A549 (cell line): ENCODE results near the gene TBC1D8. TPM values are rescaled to one million over a fixed set of nuclear protein-coding genes. Genes with fewer than 3 reads are reported as not detected.
A peak's percentile ranks its signal among the peaks of the same experiment; 100 is the strongest.

Experiments
- ATAC-seq, 2 experiments: fragments of 200-7000 bp in 1 of 2; fragments of >200 bp in 1 of 2; cut with Nextera tagmentation in 1 of 2; cut with Tn5 transposase in 1 of 2; 3 replicates each; pipeline versions ENCODE4 v1.8.0 to v1.9.1; 2018 to 2020; ENCODE audit warnings: mild to moderate bottlenecking in 1 of 2, moderate library complexity in 1 of 2
- CTCF ChIA-PET: fragments of 300-600 bp; sonication (Branson Sonifier 250); formaldehyde crosslinking; extraction: SDS; loops from one replicate; lab custom pipeline; 2021; ENCODE audit warnings: antibody characterized with exemption, inconsistent platforms; lab: Yijun Ruan, JAX
- POLR2A ChIA-PET: fragments of 350-600 bp; formaldehyde crosslinking; extraction: SDS; loops from one replicate; lab custom pipeline; 2021; ENCODE audit warnings: antibody characterized with exemption, inconsistent platforms; lab: Yijun Ruan, JAX
- DNase-seq, 2 experiments: peaks; one replicate each; pipeline versions ENCODE4 v3.0.0 to v3.0.0-alpha.2; 2011 to 2016; ENCODE audit warnings: low read depth in 1 of 2, low spot score in 1 of 2
- FAIRE-seq: peaks from 2 replicates; lab custom pipeline; 2011; peaks lifted over from hg19 to GRCh38; lab: Jason Lieb, UNC
- H3K27ac ChIP-seq, 2 experiments: fragments of >200 bp; sonication (Bioruptor Twin); formaldehyde crosslinking; 3 replicates each; pipeline ENCODE4 v1.5.1; 2016 to 2017
- H3K4me1 ChIP-seq: fragments of >200 bp; sonication (Bioruptor Twin); formaldehyde crosslinking; 3 replicates; pipeline ENCODE4 v1.6.1; 2016
- H3K4me2 ChIP-seq: fragments of >200 bp; sonication (Bioruptor Twin); formaldehyde crosslinking; 3 replicates; pipeline ENCODE4 v1.6.1; 2016
- H3K4me3 ChIP-seq: fragments of >200 bp; sonication (Bioruptor Twin); formaldehyde crosslinking; 3 replicates; pipeline ENCODE4 v1.5.1; 2016
- H3K9me3 ChIP-seq: fragments of >200 bp; sonication (Bioruptor Twin); formaldehyde crosslinking; 3 replicates; pipeline ENCODE4 v1.6.1; 2016
- BHLHE40 ChIP-seq: IDR thresholded peaks from 2 replicates; pipeline ENCODE4 v1.6.1; 2012; ENCODE audit warnings: low read depth, low read length, inconsistent platforms
- CBX8 ChIP-seq: fragments of 200-600 bp; sonication (generic); IDR thresholded peaks from 2 replicates; pipeline ENCODE4 v1.6.1; 2016
- EHF ChIP-seq: fragments of 250-450 bp; sonication (Bioruptor Pico); IDR thresholded peaks from 2 replicates; pipeline ENCODE4 v1.5.0; 2020; ENCODE audit warnings: mild to moderate bottlenecking
- EHMT2 ChIP-seq: fragments of 200-600 bp; sonication (generic); IDR thresholded peaks from 2 replicates; pipeline ENCODE4 v1.6.1; 2016; ENCODE audit warnings: antibody characterized with exemption, low read depth, mild to moderate bottlenecking, moderate library complexity
- ESRRA ChIP-seq: fragments of 150-350 bp; IDR thresholded peaks from 2 replicates; pipeline ENCODE4 v1.6.1; 2014; ENCODE audit warnings: mild to moderate bottlenecking, low read length, borderline replicate concordance
- HEYL ChIP-seq: fragments of 250-450 bp; sonication (Bioruptor Pico); IDR thresholded peaks from 2 replicates; pipeline ENCODE4 v1.8.0; 2021; ENCODE audit warnings: mild to moderate bottlenecking, moderate library complexity
- HOXA7 ChIP-seq: fragments of 250-450 bp; sonication (Bioruptor Pico); IDR thresholded peaks from 2 replicates; pipeline ENCODE4 v1.5.0; 2020; ENCODE audit warnings: mild to moderate bottlenecking, moderate library complexity
- KDM1A ChIP-seq: fragments of 200-600 bp; sonication (generic); IDR thresholded peaks from 2 replicates; pipeline ENCODE4 v1.6.1; 2016; ENCODE audit warnings: low read depth, mild to moderate bottlenecking
- MAFK ChIP-seq: fragments of 450-650 bp; IDR thresholded peaks from 2 replicates; pipeline ENCODE4 v1.6.1; 2014; ENCODE audit not compliant: partially characterized antibody
- MAZ ChIP-seq: fragments of 150-350 bp; IDR thresholded peaks from 2 replicates; pipeline ENCODE4 v1.6.1; 2014; ENCODE audit warnings: antibody characterized with exemption, low read depth, low read length, borderline replicate concordance
- MYC ChIP-seq: IDR thresholded peaks from 2 replicates; pipeline ENCODE4 v1.6.1; 2012; ENCODE audit warnings: mild to moderate bottlenecking, inconsistent platforms, low read length, improper control_type of control experiment, borderline replicate concordance
- NPAS2 ChIP-seq: fragments of 250-450 bp; sonication (Bioruptor Pico); IDR thresholded peaks from 2 replicates; pipeline ENCODE4 v1.8.0; 2022; ENCODE audit warnings: mild to moderate bottlenecking, moderate library complexity, borderline replicate concordance
- NR3C1 ChIP-seq: fragments of >200 bp; sonication (Bioruptor Twin); formaldehyde crosslinking; IDR thresholded peaks from 3 replicates; pipeline ENCODE4 v1.6.1; 2017
- PHF8 ChIP-seq: fragments of 200-600 bp; sonication (generic); IDR thresholded peaks from 2 replicates; pipeline ENCODE4 v1.6.1; 2016; ENCODE audit warnings: low read depth, mild to moderate bottlenecking, antibody characterized with exemption, moderate library complexity, borderline replicate concordance
- RFX5 ChIP-seq: fragments of 450-650 bp; IDR thresholded peaks from 2 replicates; pipeline ENCODE4 v1.7.1; 2014; ENCODE audit warnings: antibody characterized with exemption, mild to moderate bottlenecking, moderate library complexity
- ZC3H11A ChIP-seq: fragments of 450-650 bp; IDR thresholded peaks from 2 replicates; pipeline ENCODE4 v1.6.1; 2014; ENCODE audit warnings: antibody characterized with exemption, mild to moderate bottlenecking
- ZFP36 ChIP-seq: fragments of 450-650 bp; IDR thresholded peaks from 2 replicates; pipeline ENCODE4 v1.6.1; 2014; ENCODE audit warnings: borderline replicate concordance; ENCODE audit not compliant: partially characterized antibody
- ZNF302 ChIP-seq: fragments of 250-450 bp; sonication (Bioruptor Pico); IDR thresholded peaks from 2 replicates; pipeline ENCODE4 v1.9.0; 2021; ENCODE audit warnings: inconsistent platforms, mild to moderate bottlenecking, moderate library complexity
- ZSCAN20 ChIP-seq: fragments of 250-450 bp; sonication (Bioruptor Pico); IDR thresholded peaks from 2 replicates; pipeline ENCODE4 v1.8.0; 2022; ENCODE audit warnings: mild to moderate bottlenecking, moderate library complexity
- WGBS: methylation state at CpG from one replicate; pipeline ENCODE4 v1.1.6; 2017; ENCODE audit errors: missing lambda C conversion rate; 5-methylcytosine and 5-hydroxymethylcytosine counted together
- polyA plus RNA-seq, 4 experiments: library from polyadenylated mRNA; depleted of rRNA in 3 of 4; stranded (reverse); fragments of >200 nt; fragmentation: RNase III in 1 of 4; extraction: RNeasy Plus Mini Kit Qiagen cat#74134 plus additional on column Dnase treatment in 1 of 4; gene quantifications; 2 replicates in 3 of 4; 3 replicates in 1 of 4; pipeline ENCODE4 v1.2.3, GENCODE V29; 2011 to 2017
- TF ChIP-seq, protein P1 (sequence below): IDR thresholded peaks from 2 replicates; pipeline ENCODE4 v1.6.1; 2012
- TF ChIP-seq, protein P2 (sequence below): fragments of 450-650 bp; IDR thresholded peaks from 2 replicates; pipeline ENCODE4 v1.6.1; 2014; ENCODE audit warnings: antibody characterized with exemption
- TF ChIP-seq, protein P3 (sequence below): fragments of >200 bp; sonication (Bioruptor Twin); formaldehyde crosslinking; IDR thresholded peaks from 2 replicates; pipeline ENCODE4 v1.6.1; 2016
- TF ChIP-seq, protein P4 (sequence below): IDR thresholded peaks from 2 replicates; pipeline ENCODE4 v1.6.1; 2012
- TF ChIP-seq, protein P5 (sequence below): fragments of >200 bp; sonication (Bioruptor Twin); formaldehyde crosslinking; IDR thresholded peaks from 3 replicates; pipeline ENCODE4 v1.6.1; 2016

The TBC1D8 gene
- polyA plus RNA-seq, 2 of the 4 experiments (the other 2 are of a cell fraction): 35.3 to 107 TPM

DNA sequence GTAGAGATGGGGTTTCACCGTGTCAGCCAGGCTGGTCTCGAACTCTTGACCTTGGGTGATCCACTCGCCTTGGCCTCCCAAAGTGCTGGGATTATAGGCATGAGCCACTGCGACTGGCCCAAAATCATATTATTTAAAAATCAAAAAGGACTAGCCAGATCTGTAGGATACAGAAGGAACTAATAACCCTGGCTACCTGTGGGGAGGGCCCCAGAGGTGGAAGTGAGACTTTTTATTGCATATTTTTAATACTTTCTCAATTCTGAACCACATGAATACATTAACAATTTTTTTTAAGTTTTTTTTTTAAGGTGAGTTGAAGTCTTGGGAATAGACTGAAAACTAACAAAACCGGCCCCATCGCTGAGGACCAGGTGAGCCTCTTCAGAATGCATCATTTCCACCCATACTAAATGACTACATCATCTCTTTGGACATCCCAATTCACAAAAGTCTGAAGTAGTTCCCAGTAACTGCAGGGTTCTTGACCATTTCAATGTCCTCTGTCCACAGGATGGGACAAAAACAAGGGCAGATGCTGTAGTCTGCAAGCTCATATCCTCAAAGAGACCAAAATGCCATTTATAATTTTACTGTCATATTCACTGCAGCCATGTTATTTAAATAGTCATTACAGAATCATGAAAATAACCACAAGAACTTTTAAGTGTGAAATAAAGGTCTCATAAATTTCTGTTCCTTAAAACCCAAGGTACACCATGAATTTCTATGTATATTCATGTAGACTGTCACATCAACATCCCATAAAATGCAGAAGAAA, 127.7 kb downstream of the TBC1D8 start:
- 94% methylated on average over 6 of the region's 6 CpGs for WGBS
- no peak for FAIRE-seq

DNA sequence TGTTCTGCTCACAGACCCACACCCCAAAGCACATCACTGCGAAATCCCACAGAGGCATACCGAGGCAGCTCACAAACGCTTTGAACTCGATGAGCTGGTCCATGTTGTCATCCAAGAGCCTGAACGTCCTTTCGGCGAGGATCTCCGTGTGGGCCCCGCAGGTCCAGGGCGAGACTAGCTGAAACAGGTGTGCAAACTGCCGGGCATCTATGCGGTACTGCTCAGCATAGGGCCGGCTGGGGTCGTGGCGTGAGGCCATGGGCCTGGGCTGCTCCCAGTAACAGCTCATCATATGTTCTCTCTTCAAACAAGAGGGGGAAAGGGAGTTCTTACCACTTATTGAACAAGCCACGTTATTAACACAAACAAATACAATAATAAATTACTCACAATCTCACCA, 129.0 kb downstream of the TBC1D8 start:
- 92% methylated on average over 16 of the region's 16 CpGs for WGBS
- CTCF ChIA-PET: interaction anchor here (1.1 to 2.7 kb wide), 5 partner anchors 10 to 183 kb away, joined by 3 to 17 read pairs (median 7); no protein-coding TSS in a partner anchor
- Histone ChIP-seq H3K4me2 (no peak overlapping the region), H3K4me3 (no peak overlapping the region), H3K4me1 (no peaks in the 10 kb centered on the region), H3K9me3 (no peaks in the 10 kb centered on the region), H3K27ac (no peak overlapping the region)
- no peak for FAIRE-seq
- peak in 1 of 2 experiments; percentile 23; a peak in 2 of 6 replicates for ATAC-seq
- DNase-seq: no peak
- POLR2A ChIA-PET: no interaction called here
- no peak for TF ChIP-seq ESRRA
- TF ChIP-seq ZNF302 (CRISPR knock-in tag): no peak
- TF ChIP-seq, protein P1, sequence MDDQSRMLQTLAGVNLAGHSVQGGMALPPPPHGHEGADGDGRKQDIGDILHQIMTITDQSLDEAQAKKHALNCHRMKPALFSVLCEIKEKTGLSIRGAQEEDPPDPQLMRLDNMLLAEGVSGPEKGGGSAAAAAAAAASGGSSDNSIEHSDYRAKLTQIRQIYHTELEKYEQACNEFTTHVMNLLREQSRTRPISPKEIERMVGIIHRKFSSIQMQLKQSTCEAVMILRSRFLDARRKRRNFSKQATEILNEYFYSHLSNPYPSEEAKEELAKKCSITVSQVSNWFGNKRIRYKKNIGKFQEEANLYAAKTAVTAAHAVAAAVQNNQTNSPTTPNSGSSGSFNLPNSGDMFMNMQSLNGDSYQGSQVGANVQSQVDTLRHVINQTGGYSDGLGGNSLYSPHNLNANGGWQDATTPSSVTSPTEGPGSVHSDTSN: no peak
- no peak for TF ChIP-seq NPAS2 (CRISPR knock-in tag)
- TF ChIP-seq, protein P2, sequence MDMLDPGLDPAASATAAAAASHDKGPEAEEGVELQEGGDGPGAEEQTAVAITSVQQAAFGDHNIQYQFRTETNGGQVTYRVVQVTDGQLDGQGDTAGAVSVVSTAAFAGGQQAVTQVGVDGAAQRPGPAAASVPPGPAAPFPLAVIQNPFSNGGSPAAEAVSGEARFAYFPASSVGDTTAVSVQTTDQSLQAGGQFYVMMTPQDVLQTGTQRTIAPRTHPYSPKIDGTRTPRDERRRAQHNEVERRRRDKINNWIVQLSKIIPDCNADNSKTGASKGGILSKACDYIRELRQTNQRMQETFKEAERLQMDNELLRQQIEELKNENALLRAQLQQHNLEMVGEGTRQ: no peak
- TF ChIP-seq MAZ: no peak

More for the DNA sequence above, 127.7 kb downstream of the TBC1D8 start:
- no peak overlapping the region for H3K4me2 ChIP-seq
- no peaks in the 10 kb centered on the region for H3K9me3 ChIP-seq
- TF ChIP-seq NR3C1 (no peak), RFX5 (no peak), HEYL (CRISPR knock-in tag) (no peak)
- TF ChIP-seq, protein P3, sequence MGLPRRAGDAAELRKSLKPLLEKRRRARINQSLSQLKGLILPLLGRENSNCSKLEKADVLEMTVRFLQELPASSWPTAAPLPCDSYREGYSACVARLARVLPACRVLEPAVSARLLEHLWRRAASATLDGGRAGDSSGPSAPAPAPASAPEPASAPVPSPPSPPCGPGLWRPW: no peak
- no peak overlapping the region for H3K27ac ChIP-seq
- no peak for DNase-seq
- CTCF ChIA-PET: interaction anchor here (1.2 to 2.7 kb wide), 5 partner anchors 9 to 182 kb away, joined by 3 to 17 read pairs (median 7); no protein-coding TSS in a partner anchor
- POLR2A ChIA-PET: interaction anchor here (0.6 to 1.2 kb wide), 2 partner anchors 57 to 129 kb away, joined by 3 read pairs; no protein-coding TSS in a partner anchor
- no peaks in the 10 kb centered on the region for H3K4me1 ChIP-seq
- no peak overlapping the region for H3K4me3 ChIP-seq
- ATAC-seq: no peak

DNA sequence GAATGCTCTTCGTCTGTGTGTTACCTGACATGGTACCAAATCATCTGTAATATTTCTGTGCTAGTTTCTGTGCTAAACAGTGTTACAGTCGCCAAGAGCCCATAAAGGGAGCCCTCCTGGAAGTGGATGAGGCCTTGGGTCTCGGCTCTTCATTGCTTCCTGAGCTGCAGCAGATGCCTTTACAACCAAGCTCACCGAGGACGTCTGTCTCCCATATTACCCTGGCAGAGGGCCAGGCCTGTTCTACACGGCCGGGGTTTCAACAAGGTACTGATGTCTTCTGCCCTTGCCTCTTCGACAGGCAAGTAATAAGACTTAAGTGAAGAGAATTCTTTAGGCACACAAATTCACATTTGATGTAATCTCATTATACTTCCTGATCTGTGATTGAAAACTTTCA, 132.2 kb downstream of the TBC1D8 start:
- no peak for ATAC-seq
- 69% methylated on average over 8 of the region's 8 CpGs for WGBS
- ChIA-PET CTCF (no interaction called here), POLR2A (no interaction called here)
- no peaks in the 10 kb centered on the region for H3K4me1 ChIP-seq
- H3K27ac ChIP-seq: no peak overlapping the region
- DNase-seq: no peak
- no peak for FAIRE-seq
- H3K4me3 ChIP-seq: no peak overlapping the region
- TF ChIP-seq PHF8: no peak
- TF ChIP-seq, protein P4, sequence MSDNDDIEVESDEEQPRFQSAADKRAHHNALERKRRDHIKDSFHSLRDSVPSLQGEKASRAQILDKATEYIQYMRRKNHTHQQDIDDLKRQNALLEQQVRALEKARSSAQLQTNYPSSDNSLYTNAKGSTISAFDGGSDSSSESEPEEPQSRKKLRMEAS: no peak
- no peak for TF ChIP-seq HOXA7
- no peak for TF ChIP-seq EHF (CRISPR knock-in tag)
- TF ChIP-seq HEYL (CRISPR knock-in tag): no peak
- TF ChIP-seq MAFK: no peak
- no peak for TF ChIP-seq ZSCAN20 (CRISPR knock-in tag)
- TF ChIP-seq MYC: no peak
- TF ChIP-seq BHLHE40: no peak
- no peak for TF ChIP-seq CBX8
- TF ChIP-seq KDM1A: no peak
- TF ChIP-seq EHMT2: no peak
- no peak for TF ChIP-seq NPAS2 (CRISPR knock-in tag)
- TF ChIP-seq MAZ: no peak
- TF ChIP-seq ZC3H11A: no peak
- TF ChIP-seq ZFP36: no peak
- TF ChIP-seq, protein P5, sequence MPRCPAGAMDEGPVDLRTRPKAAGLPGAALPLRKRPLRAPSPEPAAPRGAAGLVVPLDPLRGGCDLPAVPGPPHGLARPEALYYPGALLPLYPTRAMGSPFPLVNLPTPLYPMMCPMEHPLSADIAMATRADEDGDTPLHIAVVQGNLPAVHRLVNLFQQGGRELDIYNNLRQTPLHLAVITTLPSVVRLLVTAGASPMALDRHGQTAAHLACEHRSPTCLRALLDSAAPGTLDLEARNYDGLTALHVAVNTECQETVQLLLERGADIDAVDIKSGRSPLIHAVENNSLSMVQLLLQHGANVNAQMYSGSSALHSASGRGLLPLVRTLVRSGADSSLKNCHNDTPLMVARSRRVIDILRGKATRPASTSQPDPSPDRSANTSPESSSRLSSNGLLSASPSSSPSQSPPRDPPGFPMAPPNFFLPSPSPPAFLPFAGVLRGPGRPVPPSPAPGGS: no peak
- no peak overlapping the region for H3K4me2 ChIP-seq
- no peaks in the 10 kb centered on the region for H3K9me3 ChIP-seq
